ENCODE measurements around the gene PHACTR3. TPM values are rescaled to one million over a fixed set of nuclear protein-coding genes. Genes with fewer than 3 reads are reported as not detected.

Gene PHACTR3
- total and polyA plus RNA-seq, 2 of the 8 experiments (the other 6 are each of a cell fraction or from before 2014, with no cell fraction given) = 0.05 to 0.13 TPM

DNA sequence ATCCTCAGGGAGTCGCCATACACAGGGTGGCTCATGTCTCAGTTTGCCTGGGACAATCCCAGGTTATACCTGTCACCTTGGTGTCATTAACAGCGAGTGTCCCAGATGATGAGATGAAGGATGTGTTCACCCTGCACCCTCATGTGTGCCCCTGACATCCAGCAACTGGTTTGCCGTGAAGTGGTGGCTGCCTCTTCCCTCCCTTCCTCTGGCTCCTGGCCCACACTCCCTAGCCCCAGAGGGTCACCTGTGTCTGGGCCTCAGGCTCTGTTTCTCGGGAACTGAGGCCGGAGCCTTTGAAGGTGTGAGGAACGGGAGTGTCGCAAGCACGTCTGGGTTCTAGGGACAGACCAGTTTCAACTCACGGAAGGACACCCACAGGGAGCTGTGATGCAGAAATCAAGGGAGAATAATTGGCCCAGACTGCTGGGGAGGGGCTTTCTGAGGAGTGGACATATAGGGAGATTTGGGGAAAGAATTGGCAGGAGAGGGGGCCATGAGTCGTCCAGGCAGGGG is 35.8 kb upstream of the PHACTR3 start (continued):
- no peak for TF ChIP-seq SIN3A (conservative IDR thresholded peaks at IDR 0.05 in 1 of 2, IDR thresholded peaks at IDR 0.05 in 1 of 2; ENCODE audit: low read depth in 1 of 2, low read length in 2 of 2)
- TF ChIP-seq NANOG (IDR thresholded peaks at IDR 0.05; ENCODE audit: insufficient read depth, low read depth, low read length, poor library complexity, severe bottlenecking) = no peak
- TF ChIP-seq CTBP2 (IDR thresholded peaks at IDR 0.05; ENCODE audit: borderline replicate concordance, insufficient read depth, insufficient read length, low read length) = no peak
- TF ChIP-seq, protein P1, sequence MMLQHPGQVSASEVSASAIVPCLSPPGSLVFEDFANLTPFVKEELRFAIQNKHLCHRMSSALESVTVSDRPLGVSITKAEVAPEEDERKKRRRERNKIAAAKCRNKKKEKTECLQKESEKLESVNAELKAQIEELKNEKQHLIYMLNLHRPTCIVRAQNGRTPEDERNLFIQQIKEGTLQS (IDR thresholded peaks at IDR 0.05; ENCODE audit: insufficient read depth, low read depth, low read length) = no peak
- TF ChIP-seq CHD7 (IDR thresholded peaks at IDR 0.05; ENCODE audit: insufficient replicate concordance, low read length) = no peak
